ENCODE measurements around the gene MRC2.

Gene MRC2

GRCh38 chr17:62628831-62629555 is 1.5 kb downstream of the MRC2 start:
- DNase-seq (ENCODE audit: extremely low spot score), result no peak
- POLR2A ChIA-PET, result interaction anchor here (0.7 to 1.2 kb wide), 2 partner anchors 10 to 15 kb away, joined by 3 to 4 read pairs; no protein-coding TSS in a partner anchor
- CTCF ChIA-PET, result interaction anchor here (0.7 kb wide), 1 partner anchor 36 kb away, joined by 3 read pairs; no protein-coding TSS in a partner anchor
- TF ChIP-seq LEF1 (IDR thresholded peaks at IDR 0.05; ENCODE audit: borderline replicate concordance) (no peak), FOXA1 (IDR thresholded peaks at IDR 0.05) (no peak), ARNT (IDR thresholded peaks at IDR 0.05) (no peak), L3MBTL2 (conservative IDR thresholded peaks at IDR 0.05) (no peak), TARDBP (IDR thresholded peaks at IDR 0.05) (no peak), SP1 (IDR thresholded peaks at IDR 0.05) (no peak), BHLHE40 (IDR thresholded peaks at IDR 0.05; ENCODE audit: borderline replicate concordance) (no peak), FOXK2 (IDR thresholded peaks at IDR 0.05) (no peak), HDGF (IDR thresholded peaks at IDR 0.05; ENCODE audit: borderline replicate concordance) (no peak), ZNF384 (IDR thresholded peaks at IDR 0.05) (no peak), PKNOX1 (IDR thresholded peaks at IDR 0.05) (no peak)

GRCh38 chr17:62629556-62630364 is 2.3 kb downstream of the MRC2 start:
- no peak for DNase-seq (ENCODE audit: extremely low spot score)
- CTCF ChIA-PET, result interaction anchor here (0.7 kb wide), 1 partner anchor 36 kb away, joined by 3 read pairs; no protein-coding TSS in a partner anchor
- POLR2A ChIA-PET, result interaction anchor here (1.2 kb wide), 1 partner anchor 11 kb away, joined by 4 read pairs; no protein-coding TSS in a partner anchor
- TF ChIP-seq HDGF (IDR thresholded peaks at IDR 0.05; ENCODE audit: borderline replicate concordance) (no peak), NFRKB (IDR thresholded peaks at IDR 0.05) (no peak), FOXK2 (IDR thresholded peaks at IDR 0.05) (no peak)

GRCh38 chr17:62630365-62631085 is 3.1 kb downstream of the MRC2 start:
- CTCF ChIA-PET, result no interaction called here
- POLR2A ChIA-PET, result no interaction called here
- DNase-seq (ENCODE audit: extremely low spot score), result no peak
- no peak for TF ChIP-seq L3MBTL2 (conservative IDR thresholded peaks at IDR 0.05)
- no peak for TF ChIP-seq TARDBP (IDR thresholded peaks at IDR 0.05)
- no peak for TF ChIP-seq SUZ12 (IDR thresholded peaks at IDR 0.05)
- no peak for TF ChIP-seq CTBP1 (IDR thresholded peaks at IDR 0.05; ENCODE audit: borderline replicate concordance)
- TF ChIP-seq BHLHE40 (IDR thresholded peaks at IDR 0.05; ENCODE audit: borderline replicate concordance), result no peak
- TF ChIP-seq FOXA1 (IDR thresholded peaks at IDR 0.05), result no peak
- TF ChIP-seq LEF1 (IDR thresholded peaks at IDR 0.05; ENCODE audit: borderline replicate concordance), result no peak
- TF ChIP-seq ARNT (IDR thresholded peaks at IDR 0.05), result no peak
- no peak for TF ChIP-seq SP1 (IDR thresholded peaks at IDR 0.05)
- TF ChIP-seq ZNF384 (IDR thresholded peaks at IDR 0.05), result no peak
- no peak for TF ChIP-seq NFRKB (IDR thresholded peaks at IDR 0.05)
- TF ChIP-seq PKNOX1 (IDR thresholded peaks at IDR 0.05), result no peak
- no peak for TF ChIP-seq ELF4 (IDR thresholded peaks at IDR 0.05)

- no peak for DNase-seq (ENCODE audit: extremely low spot score)
- POLR2A ChIA-PET, result no interaction called here
- CTCF ChIA-PET, result no interaction called here
- TF ChIP-seq FOXA1 (IDR thresholded peaks at IDR 0.05) (no peak), CTBP1 (IDR thresholded peaks at IDR 0.05; ENCODE audit: borderline replicate concordance) (no peak), ZNF384 (IDR thresholded peaks at IDR 0.05) (no peak), FOXK2 (IDR thresholded peaks at IDR 0.05) (no peak), NFRKB (IDR thresholded peaks at IDR 0.05) (no peak), LEF1 (IDR thresholded peaks at IDR 0.05; ENCODE audit: borderline replicate concordance) (no peak), BHLHE40 (IDR thresholded peaks at IDR 0.05; ENCODE audit: borderline replicate concordance) (no peak), FOXM1 (IDR thresholded peaks at IDR 0.05; ENCODE audit: borderline replicate concordance) (no peak), SP1 (IDR thresholded peaks at IDR 0.05) (no peak), SUZ12 (IDR thresholded peaks at IDR 0.05) (no peak), L3MBTL2 (conservative IDR thresholded peaks at IDR 0.05) (no peak), ARNT (IDR thresholded peaks at IDR 0.05) (no peak), TARDBP (IDR thresholded peaks at IDR 0.05) (no peak), ELF4 (IDR thresholded peaks at IDR 0.05) (no peak), HDGF (IDR thresholded peaks at IDR 0.05; ENCODE audit: borderline replicate concordance) (no peak), PKNOX1 (IDR thresholded peaks at IDR 0.05) (no peak)
Measured at GRCh38 chr17:62631086-62631935, 3.8 kb downstream of the MRC2 start.

Measured in HEK293T (cell line).